GM12878 (cell line): ENCODE data around the gene IRAK3. TPM values are rescaled to one million over a fixed set of nuclear protein-coding genes. Genes with fewer than 3 reads are reported as not detected.

Experiments used
- ATAC-seq: fragments of 200-7000 bp; cut with Tn5 transposase; 3 replicates; pipeline ENCODE4 v1.9.1; 2020; ENCODE audit warnings: mild to moderate bottlenecking, moderate library complexity
- BruUV-seq: library from RNA; stranded (reverse); fragments of 400-500 nt; replicated peaks from 2 replicates; lab custom pipeline; 2021; lab: Mats Ljungman, UMichigan
- CTCF ChIA-PET: fragments of 300-600 bp; sonication (Branson Sonifier 250); formaldehyde crosslinking; extraction: SDS; loops from one replicate; lab custom pipeline; 2021; ENCODE audit warnings: inconsistent platforms; lab: Yijun Ruan, JAX
- POLR2A ChIA-PET: fragments of 350-600 bp; formaldehyde crosslinking; extraction: SDS; loops from one replicate; lab custom pipeline; 2021; ENCODE audit warnings: inconsistent platforms; lab: Charles Lee
- RAD21 ChIA-PET: fragments of 300-600 bp; sonication (Branson Sonifier 250); formaldehyde crosslinking; loops from one replicate; lab custom pipeline; 2023; ENCODE audit warnings: antibody characterized with exemption; ENCODE audit not compliant: unreplicated experiment; lab: Charles Lee
- SMC1A ChIA-PET: fragments of 300-600 bp; sonication (Branson Sonifier 250); formaldehyde crosslinking; loops from one replicate; lab custom pipeline; 2023; ENCODE audit not compliant: unreplicated experiment, uncharacterized antibody; lab: Charles Lee
- DNase-seq: peaks from one replicate; pipeline ENCODE4 v3.0.0-alpha.2; 2011; ENCODE audit warnings: low read depth, low spot score
- FAIRE-seq: peaks from 3 replicates; lab custom pipeline; 2011; peaks lifted over from hg19 to GRCh38; lab: Jason Lieb, UNC
- H2AFZ ChIP-seq: 2 replicates; pipeline ENCODE4 v1.6.0; 2011; ENCODE audit warnings: low read depth, low read length, control low read depth; ENCODE audit not compliant: control insufficient read depth
- H3K27ac ChIP-seq: 2 replicates; pipeline ENCODE4 v1.5.1; 2011; ENCODE audit warnings: control low read depth; ENCODE audit not compliant: control insufficient read depth, insufficient read depth
- H3K27me3 ChIP-seq, 2 experiments: replicated peaks in 1 of 2; 2 replicates each; pipeline versions ENCODE4 v1.6.0 to v1.6.1; 2011; ENCODE audit warnings: low read length in 1 of 2; ENCODE audit not compliant: control insufficient read depth in 2 of 2, insufficient read depth in 2 of 2
- H3K36me3 ChIP-seq, 2 experiments: 2 replicates each; pipeline ENCODE4 v1.5.1; 2011; ENCODE audit warnings: low read length in 1 of 2; ENCODE audit not compliant: control insufficient read depth in 2 of 2, insufficient read depth in 2 of 2
- H3K4me1 ChIP-seq: 2 replicates; pipeline ENCODE4 v1.6.1; 2011; ENCODE audit warnings: mild to moderate bottlenecking, low read length, moderate library complexity, mixed read lengths; ENCODE audit not compliant: control insufficient read depth, insufficient read depth
- H3K4me2 ChIP-seq: 2 replicates; pipeline ENCODE4 v1.6.0; 2011; ENCODE audit warnings: control low read depth; ENCODE audit not compliant: control insufficient read depth, insufficient read depth
- H3K4me3 ChIP-seq: fragments of 200-600 bp; sonication (generic); 2 replicates; pipeline ENCODE4 v1.5.1; 2016
- H3K79me2 ChIP-seq: 2 replicates; pipeline ENCODE4 v1.6.0; 2011; ENCODE audit warnings: low read length; ENCODE audit not compliant: control insufficient read depth, insufficient read depth
- H3K9ac ChIP-seq: 2 replicates; pipeline ENCODE4 v1.8.0; 2011; ENCODE audit warnings: low read length, control low read depth, mixed read lengths; ENCODE audit not compliant: control insufficient read depth, insufficient read depth
- H3K9me3 ChIP-seq: replicated peaks from 3 replicates; pipeline ENCODE4 v1.5.1; 2011; ENCODE audit warnings: mild to moderate bottlenecking, low read length; ENCODE audit not compliant: control insufficient read depth, insufficient read depth
- H4K20me1 ChIP-seq: 2 replicates; pipeline ENCODE4 v1.6.0; 2011; ENCODE audit not compliant: control insufficient read depth, insufficient read depth
- CHD1 ChIP-seq: IDR thresholded peaks from 2 replicates; pipeline ENCODE4 v1.6.1; 2012; ENCODE audit warnings: low read depth, low read length, improper control_type of control experiment
- CREM ChIP-seq: IDR thresholded peaks from 2 replicates; pipeline ENCODE4 v1.6.1; 2014; ENCODE audit warnings: antibody characterized with exemption, low read depth
- POLR2A ChIP-seq: IDR thresholded peaks from 2 replicates; pipeline ENCODE4 v1.6.1; 2011; ENCODE audit warnings: low read depth, mild to moderate bottlenecking, low read length
- RUNX3 ChIP-seq: IDR thresholded peaks from 2 replicates; pipeline ENCODE4 v1.6.1; 2012; ENCODE audit warnings: low read length, inconsistent platforms
- STAT3 ChIP-seq: IDR thresholded peaks from 2 replicates; pipeline ENCODE4 v1.6.1; 2011; ENCODE audit warnings: low read depth, low read length, improper control_type of control experiment
- SUZ12 ChIP-seq: fragments of 200-600 bp; sonication (generic); IDR thresholded peaks from one replicate; pipeline ENCODE4 v1.6.1; 2018; ENCODE audit warnings: antibody characterized with exemption, mild to moderate bottlenecking; ENCODE audit not compliant: unreplicated experiment
- TBL1XR1 ChIP-seq: IDR thresholded peaks from 2 replicates; pipeline ENCODE4 v1.6.1; 2012; ENCODE audit warnings: low read depth, low read length, improper control_type of control experiment
- TCF3 ChIP-seq: IDR thresholded peaks from 2 replicates; pipeline ENCODE4 v1.6.1; 2012; ENCODE audit warnings: low read depth, mild to moderate bottlenecking, low read length, borderline replicate concordance; ENCODE audit not compliant: insufficient read depth
- WRNIP1 ChIP-seq: IDR thresholded peaks from 2 replicates; pipeline ENCODE4 v1.6.1; 2011; ENCODE audit warnings: low read depth, low read length, improper control_type of control experiment, borderline replicate concordance
- in situ Hi-C: fragments of 300-500 bp; cut with MboI; formaldehyde crosslinking; loops from 9 replicates; pipeline ENCODE4 v1.14.3; 2018; ENCODE audit warnings: mixed read lengths
- intact Hi-C: fragments of 100-400 bp; cut with micrococcal nuclease; formaldehyde crosslinking; loops from one replicate; pipeline ENCODE4 v1.14.2; 2022; ENCODE audit not compliant: unreplicated experiment
- polyA plus RNA-seq, 11 experiments: library from polyadenylated mRNA; depleted of rRNA in 4 of 11; unstranded in 6 of 11; stranded (reverse) in 5 of 11; fragments of >200 nt; fragmentation: Nextera tagmentation in 4 of 11; fragmentation: Illumina TruSeq in 1 of 11; extraction: Ambion mirVana in 4 of 11; extraction: Trizol in 1 of 11; gene quantifications; 1 replicate in 1 of 11; 2 replicates in 10 of 11; pipeline versions ENCODE4 v1.2.1 to v1.2.3, GENCODE V29; 2011 to 2016; ENCODE audit warnings: inconsistent platforms in 2 of 11, missing spikeins in 2 of 11, low read depth in 1 of 11
- total RNA-seq, 4 experiments: library from RNA; depleted of rRNA in 3 of 4; stranded (reverse); fragments of >200 nt in 3 of 4; fragmentation: Illumina TruSeq in 1 of 4; extraction: Trizol in 1 of 4; gene quantifications; 2 replicates each; pipeline versions ENCODE4 v1.2.1 to v1.2.3, GENCODE V29; 2013 to 2021
- TF ChIP-seq, protein P1 (sequence below): IDR thresholded peaks from 2 replicates; pipeline ENCODE4 v1.6.1; 2012; ENCODE audit warnings: mild to moderate bottlenecking, low read depth, low read length
- TF ChIP-seq, protein P2 (sequence below): IDR thresholded peaks from 2 replicates; pipeline ENCODE4 v1.6.1; 2012; ENCODE audit warnings: improper control_type of control experiment, low read depth, low read length; ENCODE audit not compliant: insufficient replicate concordance

IRAK3 gene
- total and polyA plus RNA-seq, 10 of the 15 experiments (the other 5 are each of a cell fraction or from before 2014, with no cell fraction given): 1.4 to 14.1 (median 5.4) TPM

DNA sequence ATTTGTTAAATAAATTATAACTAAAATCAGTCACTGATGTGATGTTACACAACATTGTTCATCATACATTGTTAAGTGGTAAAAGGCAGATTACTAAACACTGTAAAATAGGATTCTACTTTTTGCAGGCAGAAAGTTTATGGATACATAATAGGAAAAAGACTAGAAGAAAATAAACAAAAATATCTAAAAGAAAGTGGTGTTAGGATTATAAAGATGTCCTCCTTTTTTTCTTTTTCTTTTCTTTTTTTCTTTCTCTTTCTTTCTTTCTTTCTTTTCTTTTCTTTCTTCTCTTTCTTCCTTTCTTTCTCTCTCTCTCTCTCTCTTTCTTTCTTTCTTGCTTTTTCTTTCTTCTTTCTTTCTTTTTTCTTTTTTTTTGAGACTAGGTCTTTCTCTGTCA, 73.7 kb downstream of the IRAK3 start:
- RAD21 ChIA-PET: no interaction called here
- Histone ChIP-seq H3K36me3 (no peaks in the 10 kb centered on the region), H3K9me3 (no peaks in the 10 kb centered on the region), H3K27ac (no peak overlapping the region), H3K4me3 (no peak overlapping the region), H4K20me1 (no peaks in the 10 kb centered on the region), H3K4me1 (peaks cover 3% of the 10 kb centered on the region; the same call in 1 of the 2 replicates), H3K9ac (no peak overlapping the region), H2AFZ (no peak overlapping the region), H3K79me2 (no peaks in the 10 kb centered on the region), H3K4me2 (no peak overlapping the region), H3K27me3 (no peaks in the 10 kb centered on the region; a peak in 1 of 4 replicates)
- DNase-seq: no peak
- in situ Hi-C loops (no loop called here), intact Hi-C loops (loop anchor here (10.0 kb wide), 1 partner anchor 602 kb away; no protein-coding TSS in a partner anchor)
- TF ChIP-seq TCF3 (no peak), POLR2A (no peak), RUNX3 (no peak), SUZ12 (no peak), WRNIP1 (no peak), STAT3 (no peak), CHD1 (no peak), TBL1XR1 (no peak), CREM (no peak)
- TF ChIP-seq, protein P1, sequence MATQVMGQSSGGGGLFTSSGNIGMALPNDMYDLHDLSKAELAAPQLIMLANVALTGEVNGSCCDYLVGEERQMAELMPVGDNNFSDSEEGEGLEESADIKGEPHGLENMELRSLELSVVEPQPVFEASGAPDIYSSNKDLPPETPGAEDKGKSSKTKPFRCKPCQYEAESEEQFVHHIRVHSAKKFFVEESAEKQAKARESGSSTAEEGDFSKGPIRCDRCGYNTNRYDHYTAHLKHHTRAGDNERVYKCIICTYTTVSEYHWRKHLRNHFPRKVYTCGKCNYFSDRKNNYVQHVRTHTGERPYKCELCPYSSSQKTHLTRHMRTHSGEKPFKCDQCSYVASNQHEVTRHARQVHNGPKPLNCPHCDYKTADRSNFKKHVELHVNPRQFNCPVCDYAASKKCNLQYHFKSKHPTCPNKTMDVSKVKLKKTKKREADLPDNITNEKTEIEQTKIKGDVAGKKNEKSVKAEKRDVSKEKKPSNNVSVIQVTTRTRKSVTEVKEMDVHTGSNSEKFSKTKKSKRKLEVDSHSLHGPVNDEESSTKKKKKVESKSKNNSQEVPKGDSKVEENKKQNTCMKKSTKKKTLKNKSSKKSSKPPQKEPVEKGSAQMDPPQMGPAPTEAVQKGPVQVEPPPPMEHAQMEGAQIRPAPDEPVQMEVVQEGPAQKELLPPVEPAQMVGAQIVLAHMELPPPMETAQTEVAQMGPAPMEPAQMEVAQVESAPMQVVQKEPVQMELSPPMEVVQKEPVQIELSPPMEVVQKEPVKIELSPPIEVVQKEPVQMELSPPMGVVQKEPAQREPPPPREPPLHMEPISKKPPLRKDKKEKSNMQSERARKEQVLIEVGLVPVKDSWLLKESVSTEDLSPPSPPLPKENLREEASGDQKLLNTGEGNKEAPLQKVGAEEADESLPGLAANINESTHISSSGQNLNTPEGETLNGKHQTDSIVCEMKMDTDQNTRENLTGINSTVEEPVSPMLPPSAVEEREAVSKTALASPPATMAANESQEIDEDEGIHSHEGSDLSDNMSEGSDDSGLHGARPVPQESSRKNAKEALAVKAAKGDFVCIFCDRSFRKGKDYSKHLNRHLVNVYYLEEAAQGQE: no peak
- TF ChIP-seq, protein P2, sequence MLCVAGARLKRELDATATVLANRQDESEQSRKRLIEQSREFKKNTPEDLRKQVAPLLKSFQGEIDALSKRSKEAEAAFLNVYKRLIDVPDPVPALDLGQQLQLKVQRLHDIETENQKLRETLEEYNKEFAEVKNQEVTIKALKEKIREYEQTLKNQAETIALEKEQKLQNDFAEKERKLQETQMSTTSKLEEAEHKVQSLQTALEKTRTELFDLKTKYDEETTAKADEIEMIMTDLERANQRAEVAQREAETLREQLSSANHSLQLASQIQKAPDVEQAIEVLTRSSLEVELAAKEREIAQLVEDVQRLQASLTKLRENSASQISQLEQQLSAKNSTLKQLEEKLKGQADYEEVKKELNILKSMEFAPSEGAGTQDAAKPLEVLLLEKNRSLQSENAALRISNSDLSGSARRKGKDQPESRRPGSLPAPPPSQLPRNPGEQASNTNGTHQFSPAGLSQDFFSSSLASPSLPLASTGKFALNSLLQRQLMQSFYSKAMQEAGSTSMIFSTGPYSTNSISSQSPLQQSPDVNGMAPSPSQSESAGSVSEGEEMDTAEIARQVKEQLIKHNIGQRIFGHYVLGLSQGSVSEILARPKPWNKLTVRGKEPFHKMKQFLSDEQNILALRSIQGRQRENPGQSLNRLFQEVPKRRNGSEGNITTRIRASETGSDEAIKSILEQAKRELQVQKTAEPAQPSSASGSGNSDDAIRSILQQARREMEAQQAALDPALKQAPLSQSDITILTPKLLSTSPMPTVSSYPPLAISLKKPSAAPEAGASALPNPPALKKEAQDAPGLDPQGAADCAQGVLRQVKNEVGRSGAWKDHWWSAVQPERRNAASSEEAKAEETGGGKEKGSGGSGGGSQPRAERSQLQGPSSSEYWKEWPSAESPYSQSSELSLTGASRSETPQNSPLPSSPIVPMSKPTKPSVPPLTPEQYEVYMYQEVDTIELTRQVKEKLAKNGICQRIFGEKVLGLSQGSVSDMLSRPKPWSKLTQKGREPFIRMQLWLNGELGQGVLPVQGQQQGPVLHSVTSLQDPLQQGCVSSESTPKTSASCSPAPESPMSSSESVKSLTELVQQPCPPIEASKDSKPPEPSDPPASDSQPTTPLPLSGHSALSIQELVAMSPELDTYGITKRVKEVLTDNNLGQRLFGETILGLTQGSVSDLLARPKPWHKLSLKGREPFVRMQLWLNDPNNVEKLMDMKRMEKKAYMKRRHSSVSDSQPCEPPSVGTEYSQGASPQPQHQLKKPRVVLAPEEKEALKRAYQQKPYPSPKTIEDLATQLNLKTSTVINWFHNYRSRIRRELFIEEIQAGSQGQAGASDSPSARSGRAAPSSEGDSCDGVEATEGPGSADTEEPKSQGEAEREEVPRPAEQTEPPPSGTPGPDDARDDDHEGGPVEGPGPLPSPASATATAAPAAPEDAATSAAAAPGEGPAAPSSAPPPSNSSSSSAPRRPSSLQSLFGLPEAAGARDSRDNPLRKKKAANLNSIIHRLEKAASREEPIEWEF: no peak
- POLR2A ChIA-PET: no interaction called here
- CTCF ChIA-PET: no interaction called here
- BruUV-seq: no TSS peak
- no peak for FAIRE-seq
- ATAC-seq: no peak
- SMC1A ChIA-PET: no interaction called here
